Stimulated activated CD4-positive, alpha-beta T cell treated with anti-CD3 and anti-CD28 coated beads, Interleukin-15, amount 100 ng/mL, for 24 hours (primary cell): ENCODE data around the gene BICD1.

Experiments used
- DNase-seq: peaks from one replicate; pipeline ENCODE4 v3.0.0-alpha.2; 2020

The BICD1 gene

GRCh38 chr12:32360956-32361355, 254.3 kb downstream of the BICD1 start:
- DNase-seq = no peak

GRCh38 chr12:32362892-32363291, 256.2 kb downstream of the BICD1 start:
- no peak for DNase-seq

DNA sequence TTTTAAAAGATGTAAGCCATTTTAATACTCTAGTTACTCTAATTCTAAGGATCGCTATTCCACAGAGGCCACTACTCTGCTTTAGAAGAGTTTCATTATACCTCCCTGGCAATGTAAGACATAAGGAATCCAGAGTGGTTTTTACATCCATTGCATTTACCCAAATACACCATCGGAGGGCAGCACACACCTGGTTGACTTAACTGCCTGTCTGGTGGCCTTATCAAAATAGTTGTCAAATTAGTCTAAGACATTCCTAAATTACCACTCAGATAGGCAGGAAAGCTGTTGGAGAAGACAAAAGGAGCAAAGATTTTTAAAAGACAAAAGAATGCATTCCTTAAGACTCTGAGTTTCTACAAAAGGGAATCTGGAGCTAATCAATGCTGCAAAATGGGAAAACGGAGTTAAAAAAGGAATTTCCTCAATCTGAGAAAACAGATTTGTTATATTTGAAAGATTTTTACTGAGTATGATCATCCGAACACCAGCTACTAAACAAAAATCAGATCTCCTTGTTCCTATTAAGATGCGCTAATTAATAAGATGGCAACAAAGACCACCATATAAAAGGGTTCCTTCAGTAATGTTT, 258.9 kb downstream of the BICD1 start:
- peak; percentile 45 for DNase-seq

DNA sequence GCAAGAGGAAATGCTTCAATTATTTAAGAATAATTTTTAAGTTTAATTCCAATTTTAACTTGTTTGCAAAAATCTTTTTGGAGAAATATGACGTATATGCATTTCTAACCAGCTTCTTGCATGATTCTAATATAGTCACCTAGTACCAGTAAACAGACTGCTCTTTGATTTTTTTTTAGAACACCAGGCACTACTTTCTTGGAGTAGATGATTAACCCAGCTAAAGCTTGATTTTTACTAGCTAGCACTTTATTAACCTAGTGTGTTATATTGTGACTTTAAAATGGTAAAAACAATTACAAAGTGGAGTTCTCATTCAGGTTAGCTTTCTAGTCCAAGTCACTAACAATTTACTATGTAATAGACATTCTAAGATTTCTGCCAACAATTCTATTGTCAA, 260.1 kb downstream of the BICD1 start:
- DNase-seq = no peak

GRCh38 chr12:32367381-32367780, 260.7 kb downstream of the BICD1 start:
- DNase-seq = no peak

- DNase-seq = no peak
These were observed 262.6 kb downstream of the BICD1 start for GRCh38 chr12:32369202-32369601.

DNA sequence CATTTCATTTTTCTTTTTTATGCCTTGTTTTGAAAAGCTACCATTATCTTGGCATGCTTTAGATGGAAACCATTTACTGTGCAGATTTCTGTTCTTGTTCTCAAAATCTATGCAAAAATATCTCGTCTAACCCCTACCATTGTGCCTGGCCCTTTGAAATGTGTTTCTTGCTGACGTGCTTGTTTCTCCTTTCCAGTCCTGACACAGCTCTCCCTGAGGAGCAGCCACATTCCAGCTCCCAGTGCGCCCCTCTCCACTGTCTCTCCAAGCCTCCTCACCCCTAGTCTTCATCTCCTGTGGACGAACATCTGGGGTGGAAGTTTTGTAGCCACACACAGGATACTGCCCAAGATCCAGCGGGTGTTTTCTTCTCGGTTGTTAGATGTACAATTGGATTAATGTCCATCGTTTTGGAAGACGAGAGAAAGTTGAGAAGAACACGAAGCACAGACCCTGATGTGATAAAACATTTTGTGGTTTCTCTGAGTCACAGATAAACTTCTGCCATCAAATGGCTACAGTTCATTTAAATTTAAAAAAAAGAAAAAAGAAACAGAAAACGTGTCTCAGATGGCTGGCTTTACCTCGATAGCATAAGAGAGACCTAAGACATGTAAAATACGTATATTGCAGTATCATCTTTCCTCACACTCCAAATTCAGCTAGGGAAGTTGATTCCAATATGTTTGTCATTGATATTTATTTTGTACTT, 270.9 kb downstream of the BICD1 start:
- DNase-seq = no peak

GRCh38 chr12:32379213-32379612, 272.6 kb downstream of the BICD1 start:
- no peak for DNase-seq

DNA sequence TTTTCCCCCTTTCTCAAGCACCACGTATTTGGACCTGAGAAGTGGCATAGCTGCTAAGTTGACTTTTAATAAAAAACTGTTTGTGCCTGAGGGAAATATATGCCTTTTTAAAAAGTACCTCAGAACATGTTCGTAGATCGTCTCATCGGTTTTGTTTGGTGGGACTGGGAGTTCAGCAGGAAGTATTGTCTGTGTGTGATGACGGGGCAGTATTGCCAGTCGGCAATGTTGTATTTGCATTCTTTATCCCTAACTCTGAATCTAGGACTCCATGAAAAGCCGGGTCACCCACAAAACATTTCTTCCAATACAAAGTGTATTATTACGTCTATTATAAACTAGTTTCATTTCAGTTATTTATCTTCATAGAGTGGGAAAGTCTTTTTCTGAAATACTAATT, 273.0 kb downstream of the BICD1 start:
- DNase-seq = no peak

DNA sequence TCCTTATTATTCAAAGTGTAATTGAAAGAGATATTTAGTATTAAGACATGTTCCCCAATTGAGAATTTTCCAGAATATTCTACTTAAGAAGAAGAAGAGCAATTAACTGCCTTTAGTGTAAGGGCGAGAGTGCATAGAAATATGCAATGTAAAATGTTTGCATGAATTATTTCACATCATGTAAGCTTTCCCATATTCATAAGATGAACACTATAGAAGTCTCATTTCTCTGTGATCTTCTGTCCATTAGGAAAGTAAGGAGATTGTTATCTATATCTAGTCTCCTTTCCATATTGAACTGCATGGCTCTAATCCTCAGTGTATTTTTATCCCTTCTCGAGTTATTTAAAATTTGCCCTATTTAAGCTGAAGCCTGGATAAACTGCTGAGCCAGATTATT, 275.6 kb downstream of the BICD1 start:
- no peak for DNase-seq

DNA sequence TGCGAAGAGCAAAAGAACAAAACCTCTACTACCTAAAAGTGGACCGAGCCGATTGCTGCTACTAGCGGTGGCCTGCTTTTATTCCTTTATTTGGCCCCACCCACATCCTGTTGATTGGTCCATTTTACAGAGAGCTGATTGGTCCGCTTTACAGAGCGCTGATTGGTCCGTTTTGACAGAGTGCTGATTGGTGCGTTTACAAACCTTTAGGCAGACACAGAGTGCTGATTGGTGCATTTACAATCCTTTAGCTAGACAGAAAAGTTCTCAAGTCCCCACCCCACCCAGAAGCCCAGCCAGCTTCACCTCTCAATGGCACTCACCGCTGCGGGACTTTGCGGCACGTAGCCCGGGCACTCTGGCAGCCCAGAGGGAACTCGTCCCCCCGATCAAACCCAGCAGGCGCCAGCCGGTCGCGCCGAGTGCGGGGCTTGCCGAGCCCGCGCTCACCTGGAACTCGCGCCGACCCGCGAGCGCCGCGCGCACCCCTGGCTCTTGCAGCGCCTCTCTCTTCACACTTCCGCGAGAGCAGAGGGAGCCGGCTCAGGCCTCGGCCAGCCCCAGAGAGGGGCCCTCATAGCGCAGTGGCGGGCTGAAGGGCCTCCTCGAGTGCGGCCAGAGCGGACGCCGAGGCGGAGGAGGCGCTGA, 284.0 kb downstream of the BICD1 start:
- peak; percentile 49 for DNase-seq

GRCh38 chr12:32395026-32395425, 288.4 kb downstream of the BICD1 start:
- DNase-seq = no peak

DNA sequence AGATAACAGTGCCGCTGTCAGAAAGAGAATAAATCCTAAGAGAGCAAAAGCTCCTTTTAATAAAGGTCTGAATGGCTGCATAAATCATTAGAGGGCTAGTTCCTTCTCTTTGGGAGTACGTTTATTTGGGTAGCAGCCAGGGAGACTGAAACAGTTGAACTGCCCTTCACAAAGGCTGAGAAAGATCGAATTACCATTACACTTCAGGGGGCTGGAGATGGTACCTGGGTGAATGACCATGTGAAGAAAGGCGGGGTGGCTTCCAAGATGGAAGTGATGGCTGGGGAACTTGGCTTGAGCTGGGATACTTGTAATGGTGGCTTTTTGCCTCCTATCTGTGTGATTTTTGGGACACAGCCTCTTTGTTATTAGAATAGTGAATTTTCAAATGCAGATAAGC, 291.0 kb downstream of the BICD1 start:
- no peak for DNase-seq

DNA sequence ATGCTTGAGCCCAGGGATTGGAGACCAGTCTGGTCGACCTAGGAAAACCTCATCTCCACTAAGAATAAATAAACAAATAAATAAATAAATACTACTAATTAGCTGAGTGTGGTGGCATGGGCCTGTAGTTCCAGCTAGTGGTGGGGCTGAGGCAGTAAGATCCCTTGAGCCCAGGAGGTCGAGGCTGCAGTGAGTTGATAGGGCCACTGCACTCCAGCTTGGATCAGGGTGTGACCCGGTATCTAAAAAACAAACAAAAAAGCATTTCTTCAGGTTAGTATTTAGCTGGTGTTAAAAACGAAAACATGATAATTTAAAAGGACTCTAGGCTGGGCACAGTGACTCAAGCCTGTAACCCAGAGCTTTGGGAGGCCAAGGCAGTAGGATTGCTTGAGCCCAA, 291.5 kb downstream of the BICD1 start:
- no peak for DNase-seq

GRCh38 chr12:32398816-32399369, 292.2 kb downstream of the BICD1 start:
- DNase-seq = no peak

DNA sequence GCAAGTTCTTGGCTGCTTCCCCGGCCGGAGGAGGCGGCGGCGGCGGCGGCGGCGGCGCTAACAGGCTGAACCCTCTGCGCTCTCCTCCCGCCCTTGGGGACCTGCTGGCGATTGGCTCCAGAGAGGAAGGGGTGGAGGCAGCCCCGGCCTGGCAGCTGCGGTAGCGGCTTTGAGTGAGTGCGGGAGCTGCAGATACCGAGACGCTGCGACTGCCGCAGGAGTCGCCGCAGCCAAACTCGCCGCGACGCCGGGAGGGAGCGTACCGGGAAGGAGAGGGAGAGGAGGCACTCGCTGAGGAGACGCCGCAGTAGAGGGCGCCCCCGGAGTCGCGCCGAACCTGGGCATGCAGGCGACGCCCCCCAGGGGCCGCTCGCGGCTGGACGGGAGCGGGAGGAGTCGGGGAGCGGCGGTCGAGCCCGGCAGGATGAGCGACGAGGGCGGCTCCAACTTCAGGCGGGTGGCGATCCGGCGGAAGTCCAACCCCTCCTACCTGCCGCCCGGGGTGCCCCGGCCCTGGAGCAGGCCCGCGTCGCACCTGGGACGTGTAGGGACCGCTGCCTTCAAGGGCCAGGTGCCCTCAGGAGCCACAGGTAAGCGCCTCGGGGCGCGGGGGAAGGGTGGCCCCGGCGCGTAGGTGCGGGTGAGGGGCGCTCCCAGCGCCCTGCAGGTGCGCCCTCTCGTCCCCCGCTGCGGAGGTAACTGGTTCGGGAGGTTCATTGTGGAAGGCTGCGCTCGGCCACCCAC, 292.9 kb downstream of the BICD1 start, which contains the start of gene FGD4:
TSS of gene FGD4 (plus strand) at position 189 of the 744 bp plus-strand sequence.
- DNase-seq = peak; percentile 77

DNA sequence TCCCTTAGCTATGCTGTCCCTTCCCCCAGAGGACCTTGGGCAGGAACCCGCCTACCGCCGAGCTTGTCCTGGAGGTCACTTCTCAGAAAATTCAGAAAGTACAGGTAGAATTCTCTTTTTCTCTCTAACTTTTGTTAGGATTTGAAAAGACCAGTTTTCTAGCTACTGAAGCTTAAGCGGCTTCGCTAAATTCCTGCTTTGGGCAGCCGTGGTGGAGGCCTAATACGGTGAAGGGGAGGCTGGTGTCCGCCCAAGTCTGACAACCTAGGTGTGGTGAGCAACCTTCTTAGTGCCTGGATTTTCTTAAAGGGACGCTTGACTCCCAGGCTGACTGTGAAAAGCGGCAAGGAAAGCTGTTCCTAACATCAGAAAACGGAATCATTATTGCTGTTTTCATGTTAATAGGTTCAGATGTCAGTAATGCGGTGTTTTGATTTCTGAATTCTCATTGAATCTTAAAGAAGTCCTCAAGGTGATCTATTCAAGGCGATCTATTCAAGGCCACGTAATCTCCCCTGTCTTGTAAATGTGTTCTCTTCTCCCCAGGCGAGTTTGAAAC, 293.5 kb downstream of the BICD1 start:
- no peak for DNase-seq

GRCh38 chr12:32400866-32401265, 294.2 kb downstream of the BICD1 start:
- no peak for DNase-seq

- DNase-seq = no peak
These were observed 295.5 kb downstream of the BICD1 start for GRCh38 chr12:32402170-32402569.

- no peak for DNase-seq
These were observed 296.3 kb downstream of the BICD1 start for GRCh38 chr12:32402946-32403345.

DNA sequence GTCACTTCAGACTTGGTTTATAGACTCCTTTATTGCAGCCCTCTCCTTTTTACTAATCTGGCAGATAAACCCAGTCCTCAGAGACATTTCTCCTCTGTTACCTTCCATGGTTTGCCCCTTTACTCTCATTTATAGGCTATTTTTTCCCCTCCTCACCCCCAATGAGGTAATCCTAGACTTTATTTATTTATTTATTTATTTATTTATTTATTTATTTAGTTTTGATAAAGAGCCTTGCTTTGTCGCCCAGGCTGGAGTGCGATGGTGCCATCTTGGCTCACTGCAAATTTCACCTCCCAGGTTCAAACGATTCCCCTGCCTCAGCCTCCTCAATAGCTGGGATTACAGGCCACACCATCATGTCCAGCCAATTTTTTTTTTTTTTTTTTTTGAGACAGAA, 301.1 kb downstream of the BICD1 start:
- DNase-seq = no peak

- DNase-seq = no peak
These were observed 306.8 kb downstream of the BICD1 start for GRCh38 chr12:32413412-32413811.

GRCh38 chr12:32418221-32418620, 311.6 kb downstream of the BICD1 start:
- DNase-seq = no peak
